Measurements from ENCODE around the gene UBAC1.

Gene UBAC1

GRCh38 chr9:135939351-135940265, 21.6 kb downstream of the UBAC1 start:
- no peak overlapping the region for H3K27ac ChIP-seq (replicated peaks)
- no peak for TF ChIP-seq GABPA (IDR thresholded peaks at IDR 0.05; ENCODE audit: low read depth)
- TF ChIP-seq, protein P1, sequence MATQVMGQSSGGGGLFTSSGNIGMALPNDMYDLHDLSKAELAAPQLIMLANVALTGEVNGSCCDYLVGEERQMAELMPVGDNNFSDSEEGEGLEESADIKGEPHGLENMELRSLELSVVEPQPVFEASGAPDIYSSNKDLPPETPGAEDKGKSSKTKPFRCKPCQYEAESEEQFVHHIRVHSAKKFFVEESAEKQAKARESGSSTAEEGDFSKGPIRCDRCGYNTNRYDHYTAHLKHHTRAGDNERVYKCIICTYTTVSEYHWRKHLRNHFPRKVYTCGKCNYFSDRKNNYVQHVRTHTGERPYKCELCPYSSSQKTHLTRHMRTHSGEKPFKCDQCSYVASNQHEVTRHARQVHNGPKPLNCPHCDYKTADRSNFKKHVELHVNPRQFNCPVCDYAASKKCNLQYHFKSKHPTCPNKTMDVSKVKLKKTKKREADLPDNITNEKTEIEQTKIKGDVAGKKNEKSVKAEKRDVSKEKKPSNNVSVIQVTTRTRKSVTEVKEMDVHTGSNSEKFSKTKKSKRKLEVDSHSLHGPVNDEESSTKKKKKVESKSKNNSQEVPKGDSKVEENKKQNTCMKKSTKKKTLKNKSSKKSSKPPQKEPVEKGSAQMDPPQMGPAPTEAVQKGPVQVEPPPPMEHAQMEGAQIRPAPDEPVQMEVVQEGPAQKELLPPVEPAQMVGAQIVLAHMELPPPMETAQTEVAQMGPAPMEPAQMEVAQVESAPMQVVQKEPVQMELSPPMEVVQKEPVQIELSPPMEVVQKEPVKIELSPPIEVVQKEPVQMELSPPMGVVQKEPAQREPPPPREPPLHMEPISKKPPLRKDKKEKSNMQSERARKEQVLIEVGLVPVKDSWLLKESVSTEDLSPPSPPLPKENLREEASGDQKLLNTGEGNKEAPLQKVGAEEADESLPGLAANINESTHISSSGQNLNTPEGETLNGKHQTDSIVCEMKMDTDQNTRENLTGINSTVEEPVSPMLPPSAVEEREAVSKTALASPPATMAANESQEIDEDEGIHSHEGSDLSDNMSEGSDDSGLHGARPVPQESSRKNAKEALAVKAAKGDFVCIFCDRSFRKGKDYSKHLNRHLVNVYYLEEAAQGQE (IDR thresholded peaks at IDR 0.05; ENCODE audit: insufficient replicate concordance, low read depth): no peak
- TF ChIP-seq POLR2AphosphoS5 (IDR thresholded peaks at IDR 0.05; ENCODE audit: low read depth): peak; percentile 99
- no peak for TF ChIP-seq SPI1 (IDR thresholded peaks at IDR 0.05; ENCODE audit: borderline replicate concordance, low read depth)
- no peak overlapping the region for H3K4me3 ChIP-seq (replicated peaks; ENCODE audit: insufficient read depth, low read length)
- H3K27me3 ChIP-seq (ENCODE audit: insufficient read depth, poor library complexity, severe bottlenecking): no peaks in the 10 kb centered on the region
- no peak for DNase-seq (ENCODE audit: low read depth in 1 of 2, low spot score in 1 of 2)

DNA sequence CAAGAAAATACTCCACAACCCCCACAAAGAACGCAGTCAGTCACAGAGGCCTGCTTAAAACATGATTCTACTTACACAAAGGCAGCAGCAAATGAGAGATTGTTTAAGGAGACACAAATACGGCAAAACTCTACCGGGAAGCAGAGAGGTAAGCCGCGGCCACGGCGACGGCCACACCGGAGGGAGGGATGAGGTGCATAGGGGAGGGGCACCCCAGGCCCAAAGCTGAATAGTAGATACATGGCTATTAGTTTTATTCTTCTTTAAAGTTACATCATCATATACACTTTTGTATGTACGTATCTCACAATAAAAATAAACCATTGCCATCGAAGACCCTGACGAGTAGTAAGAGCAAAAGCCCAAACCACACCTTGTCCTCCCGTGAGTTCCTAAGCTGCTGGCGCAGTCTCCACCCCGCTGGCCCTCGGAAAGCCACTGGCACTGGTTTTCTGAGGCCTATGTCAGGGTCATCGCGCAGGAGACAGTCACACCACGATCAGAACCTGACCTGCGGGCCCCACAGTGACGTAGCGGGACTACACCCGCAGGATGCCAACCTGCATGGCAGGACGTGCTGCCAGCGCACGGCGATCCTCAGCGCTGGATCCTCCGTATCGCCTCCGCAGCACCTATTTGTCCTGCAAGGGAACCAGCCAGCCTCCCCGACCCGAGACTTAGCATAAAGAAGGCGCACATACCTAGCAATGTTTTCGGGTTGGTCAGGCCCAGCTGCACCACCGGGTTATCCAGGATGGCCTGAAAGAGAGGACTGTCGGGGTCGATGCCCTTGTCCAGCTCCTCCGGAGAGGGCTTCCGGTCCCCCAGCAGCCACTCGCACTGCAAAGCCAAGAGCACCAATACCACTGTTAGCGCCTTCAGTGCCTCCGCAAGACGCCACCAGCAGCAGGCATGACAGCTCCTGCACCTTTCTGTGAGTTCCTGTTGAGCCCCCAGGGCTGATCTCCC, 23.4 kb downstream of the UBAC1 start:
- H3K27ac ChIP-seq (replicated peaks): no peak overlapping the region
- no peak overlapping the region for H3K4me3 ChIP-seq (replicated peaks; ENCODE audit: insufficient read depth, low read length)
- TF ChIP-seq, protein P2, sequence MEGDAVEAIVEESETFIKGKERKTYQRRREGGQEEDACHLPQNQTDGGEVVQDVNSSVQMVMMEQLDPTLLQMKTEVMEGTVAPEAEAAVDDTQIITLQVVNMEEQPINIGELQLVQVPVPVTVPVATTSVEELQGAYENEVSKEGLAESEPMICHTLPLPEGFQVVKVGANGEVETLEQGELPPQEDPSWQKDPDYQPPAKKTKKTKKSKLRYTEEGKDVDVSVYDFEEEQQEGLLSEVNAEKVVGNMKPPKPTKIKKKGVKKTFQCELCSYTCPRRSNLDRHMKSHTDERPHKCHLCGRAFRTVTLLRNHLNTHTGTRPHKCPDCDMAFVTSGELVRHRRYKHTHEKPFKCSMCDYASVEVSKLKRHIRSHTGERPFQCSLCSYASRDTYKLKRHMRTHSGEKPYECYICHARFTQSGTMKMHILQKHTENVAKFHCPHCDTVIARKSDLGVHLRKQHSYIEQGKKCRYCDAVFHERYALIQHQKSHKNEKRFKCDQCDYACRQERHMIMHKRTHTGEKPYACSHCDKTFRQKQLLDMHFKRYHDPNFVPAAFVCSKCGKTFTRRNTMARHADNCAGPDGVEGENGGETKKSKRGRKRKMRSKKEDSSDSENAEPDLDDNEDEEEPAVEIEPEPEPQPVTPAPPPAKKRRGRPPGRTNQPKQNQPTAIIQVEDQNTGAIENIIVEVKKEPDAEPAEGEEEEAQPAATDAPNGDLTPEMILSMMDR (IDR thresholded peaks at IDR 0.05; ENCODE audit: insufficient read depth, low read length): no peak
- TF ChIP-seq GABPA (IDR thresholded peaks at IDR 0.05; ENCODE audit: low read depth) (no peak), SPI1 (IDR thresholded peaks at IDR 0.05; ENCODE audit: borderline replicate concordance, low read depth) (no peak), POLR2AphosphoS5 (IDR thresholded peaks at IDR 0.05; ENCODE audit: low read depth) (no peak)
- TF ChIP-seq, protein P1 (IDR thresholded peaks at IDR 0.05; ENCODE audit: insufficient replicate concordance, low read depth): no peak
- DNase-seq (ENCODE audit: low read depth in 1 of 2, low spot score in 1 of 2): no peak
- no peaks in the 10 kb centered on the region for H3K27me3 ChIP-seq (ENCODE audit: insufficient read depth, poor library complexity, severe bottlenecking)

DNA sequence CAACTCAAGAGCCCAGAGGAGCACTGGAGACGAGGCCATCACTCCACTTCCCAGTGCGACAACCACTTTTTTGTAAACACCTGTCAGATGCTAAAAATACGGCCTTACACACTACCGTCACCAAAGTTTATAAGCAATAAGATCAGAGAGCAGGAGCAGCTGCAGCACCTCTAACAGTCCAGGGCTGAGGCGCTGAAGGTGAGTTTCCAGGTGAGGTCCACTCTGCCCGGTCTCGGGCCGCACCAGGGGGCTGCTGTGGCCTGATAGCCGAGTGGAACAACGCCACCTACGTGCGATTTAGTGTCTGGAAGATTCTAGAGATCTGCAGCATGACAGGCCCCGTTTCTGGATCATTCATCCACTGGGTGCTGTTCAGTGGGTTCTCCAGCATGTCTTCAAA, 28.1 kb downstream of the UBAC1 start:
- Histone ChIP-seq H3K27me3 (ENCODE audit: insufficient read depth, poor library complexity, severe bottlenecking) (no peaks in the 10 kb centered on the region), H3K4me3 (replicated peaks; ENCODE audit: insufficient read depth, low read length) (no peak overlapping the region), H3K27ac (replicated peaks) (no peak overlapping the region)
- TF ChIP-seq GABPA (IDR thresholded peaks at IDR 0.05; ENCODE audit: low read depth) (no peak), SPI1 (IDR thresholded peaks at IDR 0.05; ENCODE audit: borderline replicate concordance, low read depth) (no peak)
- no peak for DNase-seq (ENCODE audit: low read depth in 1 of 2, low spot score in 1 of 2)

- H3K27me3 ChIP-seq (ENCODE audit: insufficient read depth, poor library complexity, severe bottlenecking): no peaks in the 10 kb centered on the region
- TF ChIP-seq GABPA (IDR thresholded peaks at IDR 0.05; ENCODE audit: low read depth): no peak
- no peak for TF ChIP-seq POLR2AphosphoS5 (IDR thresholded peaks at IDR 0.05; ENCODE audit: low read depth)
- TF ChIP-seq, protein P2 (IDR thresholded peaks at IDR 0.05; ENCODE audit: insufficient read depth, low read length): no peak
- no peak overlapping the region for H3K27ac ChIP-seq (replicated peaks)
- H3K4me3 ChIP-seq (replicated peaks; ENCODE audit: insufficient read depth, low read length): no peak overlapping the region
- no peak for DNase-seq (ENCODE audit: low read depth in 1 of 2, low spot score in 1 of 2)
These were observed 28.5 kb downstream of the UBAC1 start for GRCh38 chr9:135932656-135933055.

Measured in HL-60 (cell line).